Uterus (tissue), 4 donors: ENCODE results near the gene DZIP1. TPM values are rescaled to one million over a fixed set of nuclear protein-coding genes. Genes with fewer than 3 reads are reported as not detected.
"Not testable (repeated sequence)": the region's sequence is repeated elsewhere in the genome, so short reads cannot be mapped to it uniquely, and the experiment has no call there.

Source experiments
- DNase-seq, 2 donors: peaks; one replicate each; pipeline ENCODE4 v3.0.0-alpha.2; 2019 to 2020
- H3K27ac ChIP-seq, 2 donors: fragments of 200-600 bp; sonication (generic); 1 replicate in 1 of 2; 2 replicates in 1 of 2; pipeline ENCODE4 v1.5.1; 2016 to 2018
- H3K27me3 ChIP-seq, 2 donors: fragments of 200-600 bp; sonication (generic); one replicate each; pipeline ENCODE4 v1.5.1; 2018 to 2019; ENCODE audit warnings: control low read depth in 1 of 2
- H3K36me3 ChIP-seq, 2 donors: fragments of 200-600 bp; sonication (generic); one replicate each; pipeline ENCODE4 v1.5.1; 2019; ENCODE audit warnings: control low read depth in 1 of 2
- H3K4me1 ChIP-seq, 2 donors: fragments of 200-600 bp; sonication (generic); one replicate each; pipeline ENCODE4 v1.5.1; 2018 to 2019; ENCODE audit warnings: control low read depth in 1 of 2
- H3K4me3 ChIP-seq, 2 donors: fragments of 200-600 bp; sonication (generic); 1 replicate in 1 of 2; 2 replicates in 1 of 2; pipeline ENCODE4 v1.5.1; 2018 to 2019; ENCODE audit warnings: mild to moderate bottlenecking in 1 of 2
- H3K9me3 ChIP-seq, 2 donors: fragments of 200-600 bp; sonication (generic); one replicate each; pipeline ENCODE4 v1.5.1; 2019; ENCODE audit warnings: control low read depth in 1 of 2
- POLR2A ChIP-seq, 2 donors: fragments of 450-650 bp; IDR thresholded peaks; one replicate each; pipeline ENCODE4 v1.6.1; 2016; ENCODE audit warnings: antibody characterized with exemption in 2 of 2, mild to moderate bottlenecking in 1 of 2, moderate library complexity in 1 of 2
- intact Hi-C: fragments of 100-400 bp; cut with DNase I; formaldehyde crosslinking; loops from one replicate; pipeline ENCODE4 v1.15.1; 2023; ENCODE audit warnings: low total_unique reads
- total RNA-seq, 4 donors: library from RNA; depleted of rRNA in 3 of 4; stranded (reverse); fragments of >200 nt in 3 of 4; gene quantifications; one replicate each; pipeline versions ENCODE4 v1.1.0 to v1.2.4, GENCODE V29; 2014 to 2023
- TF ChIP-seq, protein P1 (sequence below), 4 experiments: fragments of 200-600 bp in 2 of 4; fragments of 450-650 bp in 2 of 4; sonication (generic) in 2 of 4; IDR thresholded peaks; one replicate each; pipeline ENCODE4 v1.5.1; 2016 to 2019; ENCODE audit warnings: antibody characterized with exemption in 4 of 4, mild to moderate bottlenecking in 2 of 4, moderate library complexity in 1 of 4
- donor health status: DM: yes; HTN: yes; CAD: no.

DZIP1 gene
- total RNA-seq, 4 donors from 2014 or later: 24.1 to 65.3 (median 42.3) TPM

- H3K4me3 ChIP-seq: no peak overlapping the region
- intact Hi-C loops: no loop called here
- no peaks in the 10 kb centered on the region for H3K27me3 ChIP-seq
- H3K27ac ChIP-seq: no peak overlapping the region
- H3K4me1 ChIP-seq: no peaks in the 10 kb centered on the region
- no peaks in the 10 kb centered on the region for H3K9me3 ChIP-seq
- TF ChIP-seq, protein P1, sequence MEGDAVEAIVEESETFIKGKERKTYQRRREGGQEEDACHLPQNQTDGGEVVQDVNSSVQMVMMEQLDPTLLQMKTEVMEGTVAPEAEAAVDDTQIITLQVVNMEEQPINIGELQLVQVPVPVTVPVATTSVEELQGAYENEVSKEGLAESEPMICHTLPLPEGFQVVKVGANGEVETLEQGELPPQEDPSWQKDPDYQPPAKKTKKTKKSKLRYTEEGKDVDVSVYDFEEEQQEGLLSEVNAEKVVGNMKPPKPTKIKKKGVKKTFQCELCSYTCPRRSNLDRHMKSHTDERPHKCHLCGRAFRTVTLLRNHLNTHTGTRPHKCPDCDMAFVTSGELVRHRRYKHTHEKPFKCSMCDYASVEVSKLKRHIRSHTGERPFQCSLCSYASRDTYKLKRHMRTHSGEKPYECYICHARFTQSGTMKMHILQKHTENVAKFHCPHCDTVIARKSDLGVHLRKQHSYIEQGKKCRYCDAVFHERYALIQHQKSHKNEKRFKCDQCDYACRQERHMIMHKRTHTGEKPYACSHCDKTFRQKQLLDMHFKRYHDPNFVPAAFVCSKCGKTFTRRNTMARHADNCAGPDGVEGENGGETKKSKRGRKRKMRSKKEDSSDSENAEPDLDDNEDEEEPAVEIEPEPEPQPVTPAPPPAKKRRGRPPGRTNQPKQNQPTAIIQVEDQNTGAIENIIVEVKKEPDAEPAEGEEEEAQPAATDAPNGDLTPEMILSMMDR (IDR thresholded peaks at IDR 0.05): no peak
- TF ChIP-seq POLR2A (IDR thresholded peaks at IDR 0.05): no peak
- no peak for DNase-seq
- no peaks in the 10 kb centered on the region for H3K36me3 ChIP-seq
These were observed 72.6 kb downstream of the DZIP1 start for GRCh38 chr13:95571941-95572340.

GRCh38 chr13:95570016-95570415, 74.5 kb downstream of the DZIP1 start:
- DNase-seq: no peak
- no peaks in the 10 kb centered on the region for H3K36me3 ChIP-seq
- H3K4me1 ChIP-seq: no peaks in the 10 kb centered on the region
- H3K9me3 ChIP-seq: no peaks in the 10 kb centered on the region
- no peak overlapping the region for H3K4me3 ChIP-seq
- no peaks in the 10 kb centered on the region for H3K27me3 ChIP-seq
- no peak overlapping the region for H3K27ac ChIP-seq
- TF ChIP-seq POLR2A (IDR thresholded peaks at IDR 0.05): no peak
- TF ChIP-seq, protein P1 (IDR thresholded peaks at IDR 0.05): no peak
- intact Hi-C loops: no loop called here

DNA sequence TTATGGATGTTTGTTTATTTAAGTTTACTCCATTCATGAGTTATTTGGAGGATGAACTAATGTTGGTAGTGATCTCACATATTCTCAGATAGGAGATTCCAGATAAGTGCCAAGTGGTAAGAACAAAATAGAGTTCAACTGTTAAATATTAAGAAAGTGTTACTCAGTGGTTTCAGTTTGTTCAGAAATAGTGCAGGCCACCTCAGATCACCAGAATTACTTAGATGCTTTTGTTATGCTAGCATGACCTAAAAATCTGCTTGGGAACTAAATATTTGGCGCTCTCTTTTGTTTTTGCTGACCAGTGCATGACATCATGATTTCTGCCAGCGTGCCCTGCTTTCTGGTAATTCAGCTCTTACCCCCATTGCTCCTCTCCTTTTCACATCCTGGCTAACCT, 76.4 kb downstream of the DZIP1 start:
- Histone ChIP-seq H3K4me1 (no peaks in the 10 kb centered on the region), H3K27ac (no peak overlapping the region), H3K4me3 (no peak overlapping the region), H3K27me3 (no peaks in the 10 kb centered on the region), H3K36me3 (no peaks in the 10 kb centered on the region), H3K9me3 (no peaks in the 10 kb centered on the region)
- TF ChIP-seq, protein P1 (IDR thresholded peaks at IDR 0.05): no peak
- TF ChIP-seq POLR2A (IDR thresholded peaks at IDR 0.05): no peak
- intact Hi-C loops: no loop called here
- DNase-seq: no peak

DNA sequence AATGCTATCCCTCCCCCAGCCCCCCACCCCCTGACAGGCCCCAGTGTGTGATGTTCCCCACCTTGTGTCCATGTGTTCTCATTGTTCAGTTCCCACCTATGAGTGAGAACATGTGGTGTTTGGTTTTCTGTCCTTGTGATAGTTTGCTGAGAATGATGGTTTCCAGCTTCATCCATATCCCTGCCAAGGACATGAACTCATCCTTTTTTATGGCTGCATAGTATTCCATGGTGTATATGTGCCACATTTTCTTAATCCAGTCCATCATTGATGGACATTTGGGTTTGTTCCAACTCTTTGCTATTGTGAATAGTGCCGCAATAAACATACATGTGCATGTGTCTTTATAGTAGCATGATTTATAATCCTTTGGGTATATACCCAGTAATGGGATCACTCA, 78.7 kb downstream of the DZIP1 start:
- intact Hi-C loops, DNase-seq, H3K27ac ChIP-seq, H3K36me3 ChIP-seq, H3K4me3 ChIP-seq, H3K4me1 ChIP-seq, H3K27me3 ChIP-seq, H3K9me3 ChIP-seq: not testable (repeated sequence)

- Histone ChIP-seq H3K27me3 (no peaks in the 10 kb centered on the region), H3K9me3 (no peaks in the 10 kb centered on the region), H3K4me3 (no peak overlapping the region), H3K36me3 (no peaks in the 10 kb centered on the region), H3K27ac (no peak overlapping the region), H3K4me1 (no peaks in the 10 kb centered on the region)
- intact Hi-C loops: no loop called here
- no peak for TF ChIP-seq POLR2A (IDR thresholded peaks at IDR 0.05)
- TF ChIP-seq, protein P1 (IDR thresholded peaks at IDR 0.05): no peak
- DNase-seq: no peak
These were observed 79.7 kb downstream of the DZIP1 start for GRCh38 chr13:95564733-95565291.

DNA sequence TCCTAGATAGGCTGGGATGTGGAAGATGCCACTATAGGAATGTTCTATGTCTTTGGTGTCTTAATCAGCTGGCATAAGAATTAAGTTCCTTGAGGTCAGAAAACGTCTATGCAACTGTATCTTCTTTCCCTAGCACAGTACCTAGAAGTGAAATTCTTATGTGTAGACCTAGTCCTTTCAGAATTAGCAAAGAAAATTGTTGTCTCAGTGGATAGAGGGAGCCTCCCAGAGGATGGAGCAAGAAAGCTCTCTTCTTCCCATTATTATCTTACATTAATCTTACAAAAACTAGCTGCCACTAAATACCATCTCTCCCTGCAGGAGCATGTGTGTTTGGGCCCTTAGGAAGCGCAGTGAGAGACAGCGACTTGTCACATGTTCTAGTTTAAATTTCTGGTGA, 80.4 kb downstream of the DZIP1 start:
- H3K9me3 ChIP-seq: no peaks in the 10 kb centered on the region
- no peaks in the 10 kb centered on the region for H3K36me3 ChIP-seq
- no peak overlapping the region for H3K27ac ChIP-seq
- H3K4me1 ChIP-seq: no peaks in the 10 kb centered on the region
- intact Hi-C loops: no loop called here
- no peak for DNase-seq
- H3K4me3 ChIP-seq: no peak overlapping the region
- H3K27me3 ChIP-seq: no peaks in the 10 kb centered on the region
- no peak for TF ChIP-seq POLR2A (IDR thresholded peaks at IDR 0.05)
- TF ChIP-seq, protein P1 (IDR thresholded peaks at IDR 0.05): no peak
